HEK293 (cell line): ENCODE data around the gene FANCC.

Experiments used
- KLF10 ChIP-seq: fragments of 450-650 bp; IDR thresholded peaks from 2 replicates; pipeline ENCODE4 v1.5.1; 2018; ENCODE audit warnings: missing biosample characterization, mild to moderate bottlenecking, missing genetic modification characterization
- TF ChIP-seq, protein P1 (sequence below): fragments of 450-650 bp; formaldehyde crosslinking; IDR thresholded peaks from 2 replicates; pipeline ENCODE4 v1.5.1; 2016; ENCODE audit warnings: missing biosample characterization, missing genetic modification characterization

DNA sequence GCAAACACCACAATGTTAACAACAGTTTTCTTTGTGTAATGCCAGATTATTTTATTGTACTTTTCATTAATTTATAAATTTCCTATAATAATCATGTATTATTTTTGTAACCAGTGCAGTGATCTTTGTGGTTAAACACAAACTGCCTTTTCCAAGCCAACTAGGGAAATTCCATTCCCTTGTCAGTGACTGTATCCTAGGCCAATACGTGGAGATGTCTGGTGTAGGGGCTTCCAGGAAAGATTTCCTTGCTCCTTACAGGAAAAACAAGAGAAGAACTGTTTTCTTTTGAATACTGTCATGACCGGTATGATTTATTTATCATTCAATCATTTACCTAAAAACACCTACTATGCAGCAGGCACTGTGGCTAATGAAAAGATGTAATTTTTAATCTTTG, 31.4 kb downstream of the FANCC start:
- no peak for TF ChIP-seq KLF10 (tag by site-specific recombination)
- TF ChIP-seq, protein P1, sequence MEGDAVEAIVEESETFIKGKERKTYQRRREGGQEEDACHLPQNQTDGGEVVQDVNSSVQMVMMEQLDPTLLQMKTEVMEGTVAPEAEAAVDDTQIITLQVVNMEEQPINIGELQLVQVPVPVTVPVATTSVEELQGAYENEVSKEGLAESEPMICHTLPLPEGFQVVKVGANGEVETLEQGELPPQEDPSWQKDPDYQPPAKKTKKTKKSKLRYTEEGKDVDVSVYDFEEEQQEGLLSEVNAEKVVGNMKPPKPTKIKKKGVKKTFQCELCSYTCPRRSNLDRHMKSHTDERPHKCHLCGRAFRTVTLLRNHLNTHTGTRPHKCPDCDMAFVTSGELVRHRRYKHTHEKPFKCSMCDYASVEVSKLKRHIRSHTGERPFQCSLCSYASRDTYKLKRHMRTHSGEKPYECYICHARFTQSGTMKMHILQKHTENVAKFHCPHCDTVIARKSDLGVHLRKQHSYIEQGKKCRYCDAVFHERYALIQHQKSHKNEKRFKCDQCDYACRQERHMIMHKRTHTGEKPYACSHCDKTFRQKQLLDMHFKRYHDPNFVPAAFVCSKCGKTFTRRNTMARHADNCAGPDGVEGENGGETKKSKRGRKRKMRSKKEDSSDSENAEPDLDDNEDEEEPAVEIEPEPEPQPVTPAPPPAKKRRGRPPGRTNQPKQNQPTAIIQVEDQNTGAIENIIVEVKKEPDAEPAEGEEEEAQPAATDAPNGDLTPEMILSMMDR, result no peak
